WTC11 (cell line): ENCODE measurements around the gene DSG3.

ENCODE experiments used
- SMAD4 ChIP-seq: sonication (generic); formaldehyde crosslinking; IDR thresholded peaks from 2 replicates; pipeline ENCODE4 v1.8.0; 2022; ENCODE audit warnings: mild to moderate bottlenecking, missing genetic modification reagents
- TF ChIP-seq, protein P1 (sequence below): sonication (generic); formaldehyde crosslinking; IDR thresholded peaks from 2 replicates; pipeline ENCODE4 v1.8.0; 2022; ENCODE audit warnings: mild to moderate bottlenecking, missing genetic modification reagents

- TF ChIP-seq, protein P1, sequence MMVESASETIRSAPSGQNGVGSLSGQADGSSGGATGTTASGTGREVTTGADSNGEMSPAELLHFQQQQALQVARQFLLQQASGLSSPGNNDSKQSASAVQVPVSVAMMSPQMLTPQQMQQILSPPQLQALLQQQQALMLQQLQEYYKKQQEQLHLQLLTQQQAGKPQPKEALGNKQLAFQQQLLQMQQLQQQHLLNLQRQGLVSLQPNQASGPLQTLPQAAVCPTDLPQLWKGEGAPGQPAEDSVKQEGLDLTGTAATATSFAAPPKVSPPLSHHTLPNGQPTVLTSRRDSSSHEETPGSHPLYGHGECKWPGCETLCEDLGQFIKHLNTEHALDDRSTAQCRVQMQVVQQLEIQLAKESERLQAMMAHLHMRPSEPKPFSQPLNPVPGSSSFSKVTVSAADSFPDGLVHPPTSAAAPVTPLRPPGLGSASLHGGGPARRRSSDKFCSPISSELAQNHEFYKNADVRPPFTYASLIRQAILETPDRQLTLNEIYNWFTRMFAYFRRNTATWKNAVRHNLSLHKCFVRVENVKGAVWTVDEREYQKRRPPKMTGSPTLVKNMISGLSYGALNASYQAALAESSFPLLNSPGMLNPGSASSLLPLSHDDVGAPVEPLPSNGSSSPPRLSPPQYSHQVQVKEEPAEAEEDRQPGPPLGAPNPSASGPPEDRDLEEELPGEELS, result no peak
- no peak for TF ChIP-seq SMAD4 (CRISPR knock-in tag)
Observed at GRCh38 chr18:31444142-31444541, 3.4 kb upstream of the DSG3 start.
